SH-SY5Y (cell line): ENCODE measurements around the gene RAD51B.

Experiments used
- GATA2 ChIP-seq: IDR thresholded peaks from 2 replicates; pipeline ENCODE4 v1.6.1; 2011; ENCODE audit warnings: mild to moderate bottlenecking, low read depth, low read length
- GATA3 ChIP-seq: IDR thresholded peaks from 2 replicates; pipeline ENCODE4 v1.6.1; 2011; ENCODE audit warnings: low read depth, mild to moderate bottlenecking, low read length, moderate library complexity

DNA sequence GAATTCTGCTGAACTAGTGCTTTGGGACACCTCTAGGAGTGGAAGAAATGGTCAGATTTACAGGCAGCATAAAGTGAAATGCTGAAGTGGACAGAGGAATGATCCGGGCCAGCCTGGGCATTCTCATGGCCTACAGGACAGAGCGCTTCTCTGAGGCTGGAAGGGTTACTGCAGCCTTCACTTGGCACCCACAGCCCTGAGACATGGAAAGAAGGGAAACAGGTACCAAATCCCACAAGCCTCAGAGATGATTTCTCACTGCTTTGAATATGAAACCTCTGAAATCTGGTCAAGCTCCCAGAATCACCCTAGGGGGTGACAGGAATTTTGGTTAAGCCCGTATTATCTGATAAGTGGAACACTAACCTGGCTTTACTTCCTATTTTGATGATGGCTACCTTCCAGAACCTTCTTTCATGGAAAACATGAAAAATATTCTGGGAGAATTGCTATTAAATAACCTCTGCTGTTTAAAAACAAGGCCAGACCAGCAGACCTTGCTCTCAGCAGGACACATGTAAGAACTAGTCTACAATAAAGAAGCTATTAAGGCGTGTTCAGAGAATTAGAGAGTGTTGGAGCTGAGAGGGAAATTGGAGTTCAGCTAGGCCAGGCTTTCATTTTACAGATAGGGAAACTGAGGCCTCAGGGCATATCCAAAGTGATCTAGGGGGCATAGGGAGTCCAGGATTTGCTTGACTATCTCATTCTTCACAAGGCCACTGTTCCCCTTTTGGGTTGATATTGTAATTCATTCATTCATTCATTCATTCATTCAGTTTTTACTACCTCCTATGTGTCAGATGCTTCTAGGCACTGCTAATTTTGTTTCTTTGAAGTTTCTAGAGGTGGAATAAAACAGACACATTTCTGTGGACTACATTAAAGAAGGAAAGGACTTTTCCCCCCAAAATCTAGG is 691.8 kb downstream of the RAD51B start:
- TF ChIP-seq GATA3 (no peak), GATA2 (no peak)
